Prostate gland (tissue), 2 donors: ENCODE measurements around the gene MAP3K8.

Experiments
- POLR2A ChIP-seq: fragments of 450-650 bp; IDR thresholded peaks from one replicate; pipeline ENCODE4 v1.6.1; 2016; ENCODE audit warnings: antibody characterized with exemption, mild to moderate bottlenecking
- TF ChIP-seq, protein P1 (sequence below), 4 experiments: fragments of 200-600 bp in 2 of 4; fragments of 450-650 bp in 2 of 4; sonication (generic) in 2 of 4; IDR thresholded peaks; 1 replicate in 3 of 4; 2 replicates in 1 of 4; pipeline ENCODE4 v1.5.1; 2016 to 2019; ENCODE audit warnings: antibody characterized with exemption in 4 of 4, mild to moderate bottlenecking in 2 of 4, moderate library complexity in 2 of 4

DNA sequence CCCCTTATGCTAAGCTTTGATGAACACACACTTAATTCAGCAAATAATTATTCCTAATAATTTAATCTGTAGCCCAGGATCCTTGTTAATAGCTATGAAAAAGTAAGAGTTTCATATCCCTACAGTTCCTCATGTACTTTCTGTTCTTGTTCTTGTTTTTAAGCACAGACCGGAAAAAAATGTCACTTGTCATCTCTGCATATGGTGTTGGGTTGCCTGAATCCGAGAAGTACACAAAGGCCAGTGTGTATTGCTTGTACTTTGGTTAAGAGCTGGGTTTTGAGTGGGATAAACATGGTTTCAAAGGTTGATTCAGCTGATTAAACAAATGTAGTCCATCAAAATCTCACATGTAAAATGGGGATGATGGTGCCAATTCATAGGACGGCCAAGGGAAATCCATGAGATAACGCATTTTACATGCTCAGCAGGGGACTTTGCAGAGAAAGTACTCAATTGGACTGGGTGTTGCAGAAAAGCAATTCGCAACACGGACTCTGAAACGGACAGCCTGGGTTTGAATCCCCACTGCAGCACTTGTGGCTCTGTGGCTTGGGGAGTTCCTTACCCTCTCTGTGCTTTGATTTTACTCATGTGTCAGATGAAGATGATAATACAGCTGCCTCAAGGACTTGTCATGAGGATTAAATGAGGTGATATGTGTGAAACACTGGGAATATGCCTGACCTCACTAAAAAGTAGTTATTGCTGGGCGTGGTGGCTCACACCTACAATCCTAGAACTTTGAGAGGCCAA lies 71.7 kb downstream of the MAP3K8 start:
- TF ChIP-seq, protein P1, sequence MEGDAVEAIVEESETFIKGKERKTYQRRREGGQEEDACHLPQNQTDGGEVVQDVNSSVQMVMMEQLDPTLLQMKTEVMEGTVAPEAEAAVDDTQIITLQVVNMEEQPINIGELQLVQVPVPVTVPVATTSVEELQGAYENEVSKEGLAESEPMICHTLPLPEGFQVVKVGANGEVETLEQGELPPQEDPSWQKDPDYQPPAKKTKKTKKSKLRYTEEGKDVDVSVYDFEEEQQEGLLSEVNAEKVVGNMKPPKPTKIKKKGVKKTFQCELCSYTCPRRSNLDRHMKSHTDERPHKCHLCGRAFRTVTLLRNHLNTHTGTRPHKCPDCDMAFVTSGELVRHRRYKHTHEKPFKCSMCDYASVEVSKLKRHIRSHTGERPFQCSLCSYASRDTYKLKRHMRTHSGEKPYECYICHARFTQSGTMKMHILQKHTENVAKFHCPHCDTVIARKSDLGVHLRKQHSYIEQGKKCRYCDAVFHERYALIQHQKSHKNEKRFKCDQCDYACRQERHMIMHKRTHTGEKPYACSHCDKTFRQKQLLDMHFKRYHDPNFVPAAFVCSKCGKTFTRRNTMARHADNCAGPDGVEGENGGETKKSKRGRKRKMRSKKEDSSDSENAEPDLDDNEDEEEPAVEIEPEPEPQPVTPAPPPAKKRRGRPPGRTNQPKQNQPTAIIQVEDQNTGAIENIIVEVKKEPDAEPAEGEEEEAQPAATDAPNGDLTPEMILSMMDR (IDR thresholded peaks at IDR 0.05), result no peak
- TF ChIP-seq POLR2A, result no peak
